ENCODE results near the gene KRTAP13-1.

KRTAP13-1 gene

GRCh38 chr21:30395731-30396130, at the start of gene KRTAP13-1:
Gene KRTAP13-1 (plus strand): TSS chr21:30396031. CDS start chr21:30396087, 56 bp downstream.
- DNase-seq = no peak

GRCh38 chr21:30348506-30348905, 47.3 kb upstream of the KRTAP13-1 start, which contains the start of gene KRTAP23-1:
Gene KRTAP23-1 (minus strand): TSS chr21:30348606. CDS start chr21:30348606, 0 bp downstream.
- DNase-seq = no peak

GRCh38 chr21:30349572-30349971, 46.3 kb upstream of the KRTAP13-1 start:
- no peak for DNase-seq

GRCh38 chr21:30351534-30351933, 44.3 kb upstream of the KRTAP13-1 start:
- no peak for DNase-seq

GRCh38 chr21:30354308-30355005, 41.4 kb upstream of the KRTAP13-1 start:
- DNase-seq = no peak

GRCh38 chr21:30355906-30356305, 39.9 kb upstream of the KRTAP13-1 start:
- DNase-seq = no peak

- no peak for DNase-seq
Measured at GRCh38 chr21:30372139-30372770, 23.6 kb upstream of the KRTAP13-1 start, which contains the start of gene KRTAP13-2. Gene KRTAP13-2 (minus strand): TSS chr21:30372271. CDS start chr21:30372213, 58 bp downstream.

GRCh38 chr21:30382201-30382600, 13.6 kb upstream of the KRTAP13-1 start:
- no peak for DNase-seq

GRCh38 chr21:30391492-30392025, 4.3 kb upstream of the KRTAP13-1 start:
- no peak for DNase-seq

- DNase-seq = no peak
Measured at GRCh38 chr21:30408782-30409494, 13.1 kb downstream of the KRTAP13-1 start.

- DNase-seq = no peak
Measured at GRCh38 chr21:30415993-30416392, 20.2 kb downstream of the KRTAP13-1 start.

GRCh38 chr21:30425826-30426225, 30.0 kb downstream of the KRTAP13-1 start, which contains the start of gene KRTAP13-3:
Gene KRTAP13-3 (minus strand): TSS chr21:30425926. CDS start chr21:30425912, 14 bp downstream.
- DNase-seq = no peak

GRCh38 chr21:30426731-30427130, 30.9 kb downstream of the KRTAP13-1 start:
- DNase-seq = no peak

GRCh38 chr21:30430170-30430655, 34.4 kb downstream of the KRTAP13-1 start, which contains the start of gene KRTAP13-4:
Gene KRTAP13-4 (plus strand): TSS chr21:30430220. CDS start chr21:30430276, 56 bp downstream.
- no peak for DNase-seq

- no peak for DNase-seq
Measured at GRCh38 chr21:30434033-30434631, 38.3 kb downstream of the KRTAP13-1 start.

GRCh38 chr21:30437010-30437565, 41.3 kb downstream of the KRTAP13-1 start:
- no peak for DNase-seq

GRCh38 chr21:30439975-30440374, 44.1 kb downstream of the KRTAP13-1 start, which contains the start of gene KRTAP15-1:
Gene KRTAP15-1 (plus strand): TSS chr21:30440275. CDS start chr21:30440328, 53 bp downstream.
- no peak for DNase-seq

- DNase-seq = no peak
Measured at GRCh38 chr21:30443226-30443625, 47.4 kb downstream of the KRTAP13-1 start.

- no peak for DNase-seq
Measured at GRCh38 chr21:30444204-30444603, 48.4 kb downstream of the KRTAP13-1 start.
